Endothelial cell of umbilical vein (primary cell): ENCODE results near the gene RNF112.

ENCODE experiments used
- EZH2 ChIP-seq: IDR thresholded peaks from 2 replicates; pipeline ENCODE4 v1.6.1; 2012; ENCODE audit warnings: borderline replicate concordance, low read depth, mild to moderate bottlenecking, moderate library complexity, low read length, inconsistent platforms; ENCODE audit not compliant: severe bottlenecking
- FOS ChIP-seq: IDR thresholded peaks from 2 replicates; pipeline ENCODE4 v1.6.1; 2011; ENCODE audit warnings: mild to moderate bottlenecking, low read length, moderate library complexity, borderline replicate concordance; ENCODE audit not compliant: insufficient read depth
- GATA2 ChIP-seq: IDR thresholded peaks from 2 replicates; pipeline ENCODE4 v1.7.0; 2011; ENCODE audit warnings: low read depth, mild to moderate bottlenecking, moderate library complexity, mixed read lengths, low read length; ENCODE audit not compliant: insufficient read length, insufficient read depth
- JUN ChIP-seq: IDR thresholded peaks from 2 replicates; pipeline ENCODE4 v1.6.1; 2011; ENCODE audit warnings: borderline replicate concordance, low read depth; ENCODE audit not compliant: insufficient read length, insufficient read depth
- MYC ChIP-seq: IDR thresholded peaks from one replicate; pipeline ENCODE4 v1.6.1; 2011; ENCODE audit warnings: mild to moderate bottlenecking, low read depth, low read length
- POLR2A ChIP-seq: IDR thresholded peaks from 2 replicates; pipeline ENCODE4 v1.6.1; 2012; ENCODE audit warnings: low read depth, mild to moderate bottlenecking, control low read depth, low read length
- POLR2AphosphoS5 ChIP-seq: IDR thresholded peaks from 2 replicates; pipeline ENCODE4 v1.6.1; 2012; ENCODE audit warnings: low read depth, mild to moderate bottlenecking, control low read depth, low read length, moderate library complexity; ENCODE audit not compliant: insufficient read depth
- TF ChIP-seq, protein P1 (sequence below), 2 donors: IDR thresholded peaks; 1 replicate in 1 of 2; 2 replicates in 1 of 2; pipeline ENCODE4 v1.5.1; 2011; ENCODE audit warnings: low read length in 2 of 2, mild to moderate bottlenecking in 2 of 2, moderate library complexity in 2 of 2, control low read depth in 1 of 2, inconsistent platforms in 1 of 2, low read depth in 1 of 2; ENCODE audit not compliant: insufficient read depth in 1 of 2; ENCODE audit errors: extremely low read depth in 1 of 2
- TF ChIP-seq, protein P2 (sequence below): IDR thresholded peaks from 2 replicates; pipeline ENCODE4 v1.6.1; 2011; ENCODE audit not compliant: insufficient read depth, insufficient read length

DNA sequence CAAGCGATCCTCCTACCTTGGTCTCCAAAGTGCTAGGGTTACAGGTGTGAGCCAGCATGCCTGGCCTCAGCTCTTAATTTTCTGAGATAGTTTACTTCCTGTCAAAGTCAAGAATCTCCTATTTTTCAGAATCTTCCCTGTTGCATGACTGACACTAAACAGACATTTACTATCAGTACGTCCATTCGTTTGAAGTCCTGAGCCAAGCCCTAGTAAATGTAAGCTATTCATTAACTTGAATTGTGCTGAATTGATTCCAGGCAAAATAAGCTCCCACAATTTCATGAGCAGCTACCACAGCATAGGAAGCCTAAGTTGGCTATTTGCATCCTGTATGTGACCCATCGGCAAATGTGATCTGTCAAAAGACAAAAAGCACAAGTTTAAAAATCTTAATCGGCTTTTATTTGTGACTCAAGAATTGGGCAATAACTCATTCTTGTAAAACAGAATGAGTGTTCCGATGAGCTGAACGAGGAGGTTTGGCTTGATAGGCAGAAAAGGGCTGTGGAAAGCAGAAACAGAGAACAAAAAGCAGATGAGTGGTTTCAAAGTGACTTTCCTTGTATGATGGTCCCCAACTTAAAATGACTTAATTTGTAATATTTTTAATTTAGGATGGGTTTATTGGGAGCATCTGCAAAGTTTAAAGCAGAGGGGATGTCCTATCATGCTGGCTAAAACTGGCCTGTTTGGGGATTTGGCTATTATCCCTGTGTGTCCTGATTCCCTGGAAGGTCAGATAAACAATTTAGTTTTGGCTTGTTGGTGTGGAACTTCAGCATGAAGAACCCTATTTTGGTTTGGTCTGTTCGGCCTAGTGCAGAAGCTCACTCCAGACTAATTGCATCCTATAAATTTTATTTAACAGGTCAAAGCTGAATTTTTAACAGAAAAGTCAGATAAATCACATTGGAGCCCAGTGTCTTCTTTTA is 14.2 kb downstream of the RNF112 start:
- TF ChIP-seq, protein P1, sequence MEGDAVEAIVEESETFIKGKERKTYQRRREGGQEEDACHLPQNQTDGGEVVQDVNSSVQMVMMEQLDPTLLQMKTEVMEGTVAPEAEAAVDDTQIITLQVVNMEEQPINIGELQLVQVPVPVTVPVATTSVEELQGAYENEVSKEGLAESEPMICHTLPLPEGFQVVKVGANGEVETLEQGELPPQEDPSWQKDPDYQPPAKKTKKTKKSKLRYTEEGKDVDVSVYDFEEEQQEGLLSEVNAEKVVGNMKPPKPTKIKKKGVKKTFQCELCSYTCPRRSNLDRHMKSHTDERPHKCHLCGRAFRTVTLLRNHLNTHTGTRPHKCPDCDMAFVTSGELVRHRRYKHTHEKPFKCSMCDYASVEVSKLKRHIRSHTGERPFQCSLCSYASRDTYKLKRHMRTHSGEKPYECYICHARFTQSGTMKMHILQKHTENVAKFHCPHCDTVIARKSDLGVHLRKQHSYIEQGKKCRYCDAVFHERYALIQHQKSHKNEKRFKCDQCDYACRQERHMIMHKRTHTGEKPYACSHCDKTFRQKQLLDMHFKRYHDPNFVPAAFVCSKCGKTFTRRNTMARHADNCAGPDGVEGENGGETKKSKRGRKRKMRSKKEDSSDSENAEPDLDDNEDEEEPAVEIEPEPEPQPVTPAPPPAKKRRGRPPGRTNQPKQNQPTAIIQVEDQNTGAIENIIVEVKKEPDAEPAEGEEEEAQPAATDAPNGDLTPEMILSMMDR (IDR thresholded peaks at IDR 0.05; ENCODE audit: extremely low read depth in 1 of 2, insufficient read depth in 1 of 2, low read depth in 1 of 2, low read length in 2 of 2) = no peak
- no peak for TF ChIP-seq POLR2A
- TF ChIP-seq JUN = no peak
- no peak for TF ChIP-seq POLR2AphosphoS5
- TF ChIP-seq EZH2 = no peak
- no peak for TF ChIP-seq MYC
- TF ChIP-seq, protein P2, sequence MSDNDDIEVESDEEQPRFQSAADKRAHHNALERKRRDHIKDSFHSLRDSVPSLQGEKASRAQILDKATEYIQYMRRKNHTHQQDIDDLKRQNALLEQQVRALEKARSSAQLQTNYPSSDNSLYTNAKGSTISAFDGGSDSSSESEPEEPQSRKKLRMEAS = no peak
- no peak for TF ChIP-seq FOS
- no peak for TF ChIP-seq GATA2
